Ishikawa (cell line): ENCODE measurements around the gene GPR137B.

ENCODE experiments used
- MAX ChIP-seq: IDR thresholded peaks from 2 replicates; pipeline ENCODE4 v1.6.1; 2012
- REST ChIP-seq: IDR thresholded peaks from 2 replicates; pipeline ENCODE4 v1.6.1; 2012; ENCODE audit warnings: low read depth, mild to moderate bottlenecking
- YY1 ChIP-seq: IDR thresholded peaks from 2 replicates; pipeline ENCODE4 v1.6.1; 2012; ENCODE audit warnings: low read depth

GRCh38 chr1:236095705-236096520, 46.4 kb upstream of the GPR137B start:
- TF ChIP-seq YY1 (no peak), REST (no peak), MAX (no peak)
